ENCODE results near the gene SEMA3E.

Gene SEMA3E

GRCh38 chr7:83337050-83337449, 311.9 kb downstream of the SEMA3E start:
- no peak for DNase-seq

GRCh38 chr7:83326223-83326622, 322.7 kb downstream of the SEMA3E start:
- no peak for DNase-seq

- DNase-seq, result no peak
Observed at GRCh38 chr7:83325083-83325482, 323.9 kb downstream of the SEMA3E start.

- no peak for DNase-seq
Observed at GRCh38 chr7:83324596-83324995, 324.3 kb downstream of the SEMA3E start.

- DNase-seq, result no peak
Observed at GRCh38 chr7:83321011-83321410, 327.9 kb downstream of the SEMA3E start.

- DNase-seq, result no peak
Observed at GRCh38 chr7:83313931-83314330, 335.0 kb downstream of the SEMA3E start.

Measured in activated T-cell treated with anti-CD3 and anti-CD28 coated beads, Interleukin-2, amount 50 U/mL, for 1 hour (primary cell).